Mesendoderm (in vitro differentiated cells): Measurements from ENCODE around the gene COPG1.

Experiments used
- DNase-seq: peaks from one replicate; pipeline ENCODE4 v3.0.0; 2013
- H2AK5ac ChIP-seq: 2 replicates; pipeline ENCODE4 v1.6.1; 2013; ENCODE audit warnings: low read length, inconsistent platforms
- H2BK120ac ChIP-seq: 2 replicates; pipeline ENCODE4 v1.6.1; 2013; ENCODE audit warnings: low read depth, mild to moderate bottlenecking, low read length, moderate library complexity, mixed read lengths
- H2BK15ac ChIP-seq: replicated peaks from 2 replicates; pipeline ENCODE4 v1.6.1; 2013; ENCODE audit warnings: low read depth, mild to moderate bottlenecking, moderate library complexity
- H2BK5ac ChIP-seq: 2 replicates; pipeline ENCODE4 v1.6.1; 2013; ENCODE audit warnings: low read length, inconsistent platforms
- H3K18ac ChIP-seq: 2 replicates; pipeline ENCODE4 v1.6.1; 2013; ENCODE audit warnings: mild to moderate bottlenecking, low read length, mixed read lengths
- H3K23ac ChIP-seq: one replicate; pipeline ENCODE4 v1.6.1; 2013; ENCODE audit warnings: low read length
- H3K27ac ChIP-seq: 2 replicates; pipeline ENCODE4 v1.5.1; 2013; ENCODE audit warnings: low read depth, mild to moderate bottlenecking, inconsistent platforms, low read length, moderate library complexity
- H3K27me3 ChIP-seq: 2 replicates; pipeline ENCODE4 v1.6.1; 2013; ENCODE audit warnings: low read length, control low read depth, mild to moderate bottlenecking, inconsistent platforms; ENCODE audit not compliant: insufficient read depth, poor library complexity
- H3K36me3 ChIP-seq: 2 replicates; pipeline ENCODE4 v1.6.1; 2013; ENCODE audit warnings: low read length, inconsistent platforms; ENCODE audit not compliant: control insufficient read depth, insufficient read depth
- H3K4ac ChIP-seq: one replicate; pipeline ENCODE4 v1.6.1; 2013; ENCODE audit warnings: low read depth, mild to moderate bottlenecking, low read length, moderate library complexity
- H3K4me1 ChIP-seq: 2 replicates; pipeline ENCODE4 v1.6.1; 2013; ENCODE audit warnings: low read depth, low read length, inconsistent platforms; ENCODE audit not compliant: control insufficient read depth
- H3K4me2 ChIP-seq: 2 replicates; pipeline ENCODE4 v1.6.1; 2013; ENCODE audit warnings: low read length
- H3K4me3 ChIP-seq: 2 replicates; pipeline ENCODE4 v1.5.1; 2013; ENCODE audit warnings: mild to moderate bottlenecking, low read length
- H3K56ac ChIP-seq: one replicate; pipeline ENCODE4 v1.6.1; 2013; ENCODE audit warnings: low read length
- H3K79me1 ChIP-seq: 2 replicates; pipeline ENCODE4 v1.6.1; 2013; ENCODE audit warnings: low read length, inconsistent platforms
- H3K79me2 ChIP-seq: 2 replicates; pipeline ENCODE4 v1.6.1; 2013; ENCODE audit warnings: mild to moderate bottlenecking, low read length; ENCODE audit not compliant: control insufficient read depth, insufficient read depth
- H3K9ac ChIP-seq: 2 replicates; pipeline ENCODE4 v1.6.1; 2013; ENCODE audit warnings: low read length, inconsistent platforms
- H4K5ac ChIP-seq: one replicate; pipeline ENCODE4 v1.6.1; 2013; ENCODE audit warnings: low read length
- H4K8ac ChIP-seq: one replicate; pipeline ENCODE4 v1.6.1; 2013; ENCODE audit warnings: low read depth, mild to moderate bottlenecking, control low read depth, low read length, moderate library complexity
- WGBS: extraction: QIAGEN DNeasy Blood & Tissue Kit; methylation state at CpG from one replicate; pipeline ENCODE4 v1.1.7; 2013; ENCODE audit warnings: low lambda C conversion rate, missing lambda C conversion rate; ENCODE audit not compliant: insufficient coverage; ENCODE audit errors: extremely low coverage; 5-methylcytosine and 5-hydroxymethylcytosine counted together

COPG1 gene

DNA sequence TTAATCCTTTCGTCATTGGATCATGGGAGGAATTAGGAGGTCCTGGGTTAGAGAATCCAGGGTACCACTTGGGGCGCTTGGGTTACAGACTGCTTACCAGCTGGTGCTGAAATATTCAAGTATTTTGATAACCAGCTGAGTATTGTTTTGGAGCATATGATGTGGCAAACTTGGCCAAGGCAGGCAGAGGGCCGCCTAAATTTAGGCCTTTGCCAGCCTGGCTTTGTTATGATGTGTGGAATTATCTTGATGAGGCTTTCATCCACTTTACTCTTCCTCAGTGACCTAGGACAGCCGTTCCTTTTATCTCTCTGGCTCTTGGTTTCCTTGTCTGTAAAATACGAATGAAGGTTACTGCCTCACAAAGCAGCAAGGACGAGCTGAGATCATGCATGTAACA, 6.9 kb downstream of the COPG1 start:
- Histone ChIP-seq H2BK120ac (no peak overlapping the region), H3K23ac (no peak overlapping the region), H2AK5ac (no peak overlapping the region), H3K4ac (no peak overlapping the region), H3K27ac (no peak overlapping the region), H3K18ac (no peak overlapping the region), H4K8ac (no peak overlapping the region), H3K4me1 (no peaks in the 10 kb centered on the region), H3K56ac (no peak overlapping the region), H3K27me3 (no peaks in the 10 kb centered on the region), H3K4me3 (no peak overlapping the region), H4K5ac (no peak overlapping the region), H2BK15ac (no peak overlapping the region), H3K4me2 (no peak overlapping the region), H2BK5ac (no peak overlapping the region), H3K9ac (no peak overlapping the region), H3K79me2 (no peaks in the 10 kb centered on the region), H3K79me1 (peaks cover 2% of the 10 kb centered on the region), H3K36me3 (peaks cover 50% of the 10 kb centered on the region)
- no CpG with 5 or more reads among the region's 6 CpGs for WGBS
- no peak for DNase-seq

DNA sequence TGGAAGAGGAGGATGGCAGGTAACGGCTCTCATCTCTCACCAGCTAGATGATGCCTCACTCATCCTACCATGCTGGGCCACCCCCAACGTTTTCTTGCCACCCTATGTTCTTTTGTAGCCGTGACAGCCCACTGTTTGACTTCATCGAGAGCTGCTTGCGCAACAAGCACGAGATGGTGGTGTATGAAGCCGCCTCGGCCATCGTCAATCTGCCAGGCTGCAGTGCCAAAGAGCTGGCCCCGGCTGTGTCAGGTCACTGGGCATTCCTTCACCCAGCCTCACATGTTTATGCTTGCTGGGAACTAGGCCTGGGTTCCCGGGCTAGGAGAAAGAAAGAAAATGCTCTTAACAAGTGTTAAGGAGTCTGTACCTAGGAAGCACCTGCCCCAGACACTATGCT, 8.2 kb downstream of the COPG1 start:
- DNase-seq = no peak
- no peak overlapping the region for H3K9ac ChIP-seq
- H2AK5ac ChIP-seq = no peak overlapping the region
- no peak overlapping the region for H3K23ac ChIP-seq
- no peak overlapping the region for H3K4me3 ChIP-seq
- H3K4me1 ChIP-seq = no peaks in the 10 kb centered on the region
- H3K18ac ChIP-seq = no peak overlapping the region
- H3K4ac ChIP-seq = no peak overlapping the region
- H2BK5ac ChIP-seq = no peak overlapping the region
- H3K27me3 ChIP-seq = no peaks in the 10 kb centered on the region
- H3K79me1 ChIP-seq = no peaks in the 10 kb centered on the region
- no CpG with 5 or more reads among the region's 11 CpGs for WGBS
- H2BK120ac ChIP-seq = no peak overlapping the region
- no peak overlapping the region for H4K5ac ChIP-seq
- H3K27ac ChIP-seq = no peak overlapping the region
- no peak overlapping the region for H3K56ac ChIP-seq
- no peak overlapping the region for H4K8ac ChIP-seq
- no peak overlapping the region for H2BK15ac ChIP-seq
- H3K36me3 ChIP-seq = peaks cover 48% of the 10 kb centered on the region
- no peak overlapping the region for H3K4me2 ChIP-seq
- H3K79me2 ChIP-seq = no peaks in the 10 kb centered on the region

DNA sequence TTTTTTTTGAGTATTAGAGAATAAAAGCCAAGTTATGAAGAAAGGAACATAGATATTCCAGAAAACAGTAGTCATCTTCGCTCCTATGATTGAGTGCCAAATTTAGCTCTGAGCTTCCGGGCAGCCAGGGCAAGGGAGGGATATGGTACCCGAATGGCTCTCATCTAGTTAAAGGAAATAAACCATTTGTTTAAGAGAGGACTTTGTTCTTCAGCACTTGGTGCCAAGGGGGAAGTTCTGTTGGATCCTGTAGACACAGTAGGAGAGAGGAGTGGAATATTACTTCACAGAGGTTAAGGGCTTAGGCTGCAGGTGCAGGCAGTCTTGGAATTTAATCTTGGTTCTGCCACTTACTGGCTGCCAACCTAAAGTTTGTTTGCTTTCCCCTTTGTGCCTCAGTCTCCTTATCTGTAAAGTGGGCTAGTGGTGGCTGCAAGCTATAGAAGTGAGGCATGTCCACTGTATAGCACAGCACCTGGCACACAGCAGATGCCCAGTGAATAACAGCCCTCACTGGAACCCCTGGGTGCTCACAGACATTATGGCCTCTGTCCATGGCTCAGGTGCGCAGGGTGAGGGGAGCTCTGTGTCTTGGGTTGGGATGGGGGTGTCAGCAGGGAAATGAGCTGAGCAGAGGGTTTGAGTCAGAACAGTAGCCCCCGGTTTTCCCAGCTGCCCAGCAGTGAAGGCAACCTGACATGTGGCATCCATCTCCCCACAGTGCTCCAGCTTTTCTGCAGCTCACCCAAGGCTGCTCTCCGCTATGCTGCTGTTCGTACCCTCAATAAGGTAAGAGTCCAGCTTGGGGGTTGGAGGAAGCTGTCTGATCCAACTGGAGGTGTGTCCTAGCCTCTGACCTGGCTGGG, 10.4 kb downstream of the COPG1 start:
- no peak overlapping the region for H2BK15ac ChIP-seq
- H3K4ac ChIP-seq = no peak overlapping the region
- no peaks in the 10 kb centered on the region for H3K27me3 ChIP-seq
- H3K56ac ChIP-seq = no peak overlapping the region
- H3K4me2 ChIP-seq = no peak overlapping the region
- no peaks in the 10 kb centered on the region for H3K4me1 ChIP-seq
- no peak overlapping the region for H3K9ac ChIP-seq
- no peak overlapping the region for H4K8ac ChIP-seq
- no peak overlapping the region for H2BK120ac ChIP-seq
- H4K5ac ChIP-seq = no peak overlapping the region
- H3K79me2 ChIP-seq = no peaks in the 10 kb centered on the region
- H3K18ac ChIP-seq = no peak overlapping the region
- WGBS = no CpG with 5 or more reads among the region's 7 CpGs
- no peak overlapping the region for H2BK5ac ChIP-seq
- H2AK5ac ChIP-seq = no peak overlapping the region
- H3K79me1 ChIP-seq = no peaks in the 10 kb centered on the region
- no peak overlapping the region for H3K27ac ChIP-seq
- H3K23ac ChIP-seq = no peak overlapping the region
- H3K36me3 ChIP-seq = peaks cover 43% of the 10 kb centered on the region
- H3K4me3 ChIP-seq = no peak overlapping the region
- no peak for DNase-seq

DNA sequence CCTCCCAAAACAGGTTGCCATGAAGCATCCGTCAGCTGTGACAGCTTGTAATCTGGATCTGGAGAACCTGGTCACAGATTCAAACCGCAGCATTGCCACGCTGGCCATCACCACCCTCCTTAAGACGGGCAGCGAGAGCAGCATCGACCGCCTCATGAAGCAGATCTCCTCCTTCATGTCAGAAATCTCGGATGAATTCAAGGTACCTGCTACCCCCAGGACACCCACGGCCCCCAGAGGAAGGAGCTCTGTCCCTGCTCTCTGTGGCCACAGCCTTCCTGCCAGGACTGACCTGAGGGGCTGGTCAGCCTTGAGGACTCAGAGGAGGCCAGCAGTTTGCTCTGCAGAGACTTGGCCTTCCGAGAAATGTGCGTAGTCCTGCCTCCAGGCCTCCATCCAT, 11.2 kb downstream of the COPG1 start:
- Histone ChIP-seq H3K4me1 (no peaks in the 10 kb centered on the region), H3K79me1 (no peaks in the 10 kb centered on the region), H2BK120ac (no peak overlapping the region), H2BK5ac (no peak overlapping the region), H4K8ac (no peak overlapping the region), H3K27me3 (no peaks in the 10 kb centered on the region), H3K36me3 (peaks cover 46% of the 10 kb centered on the region), H2BK15ac (no peak overlapping the region), H3K4me3 (no peak overlapping the region), H3K9ac (no peak overlapping the region), H3K79me2 (no peaks in the 10 kb centered on the region), H2AK5ac (no peak overlapping the region), H3K4ac (no peak overlapping the region), H3K18ac (no peak overlapping the region), H3K27ac (no peak overlapping the region), H4K5ac (no peak overlapping the region), H3K56ac (no peak overlapping the region), H3K23ac (no peak overlapping the region), H3K4me2 (no peak overlapping the region)
- WGBS = no CpG with 5 or more reads among the region's 11 CpGs
- no peak for DNase-seq

DNA sequence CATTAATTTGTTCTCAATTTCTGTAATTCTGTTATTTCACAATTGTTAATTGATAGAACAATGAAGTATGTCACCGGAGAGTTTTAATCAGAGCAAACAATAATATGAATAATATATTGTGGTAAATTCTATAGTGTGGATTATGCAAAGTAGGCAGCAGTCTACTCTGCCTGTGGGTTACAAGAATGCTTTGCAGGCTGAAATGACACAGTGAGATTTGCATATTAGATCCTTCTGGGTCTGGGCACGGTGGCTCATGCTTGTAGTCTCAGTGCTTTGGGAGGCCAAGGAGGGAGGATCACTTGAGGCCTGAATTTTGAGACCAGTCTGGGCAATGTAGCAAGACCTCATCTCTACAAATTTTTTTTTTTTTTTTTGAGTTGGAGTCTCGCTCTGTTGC, 12.5 kb downstream of the COPG1 start:
- no peak overlapping the region for H3K18ac ChIP-seq
- H2AK5ac ChIP-seq = no peak overlapping the region
- WGBS = no CpG with 5 or more reads among the region's 3 CpGs
- no peak overlapping the region for H4K8ac ChIP-seq
- no peak overlapping the region for H4K5ac ChIP-seq
- DNase-seq = no peak
- H2BK120ac ChIP-seq = no peak overlapping the region
- H3K79me1 ChIP-seq = no peaks in the 10 kb centered on the region
- no peaks in the 10 kb centered on the region for H3K79me2 ChIP-seq
- H3K56ac ChIP-seq = no peak overlapping the region
- H3K9ac ChIP-seq = no peak overlapping the region
- no peaks in the 10 kb centered on the region for H3K27me3 ChIP-seq
- no peak overlapping the region for H3K4ac ChIP-seq
- no peak overlapping the region for H3K4me3 ChIP-seq
- H3K23ac ChIP-seq = no peak overlapping the region
- H2BK15ac ChIP-seq = no peak overlapping the region
- no peak overlapping the region for H2BK5ac ChIP-seq
- no peak overlapping the region for H3K27ac ChIP-seq
- H3K4me2 ChIP-seq = no peak overlapping the region
- H3K4me1 ChIP-seq = no peaks in the 10 kb centered on the region
- peaks cover 40% of the 10 kb centered on the region for H3K36me3 ChIP-seq
